MCF 10A (cell line): ENCODE measurements around the gene ASTN2. TPM values are rescaled to one million over a fixed set of nuclear protein-coding genes. Genes with fewer than 3 reads are reported as not detected.

Source experiments
- BruUV-seq: library from RNA; stranded (reverse); fragments of 400-500 nt; replicated peaks from 2 replicates; lab custom pipeline; 2021; lab: Mats Ljungman, UMichigan
- CTCF ChIA-PET: fragments of 300-600 bp; sonication (Branson Sonifier 250); formaldehyde crosslinking; extraction: SDS; loops from one replicate; lab custom pipeline; 2021; ENCODE audit warnings: antibody characterized with exemption, inconsistent platforms; lab: Yijun Ruan, JAX
- POLR2A ChIA-PET: fragments of 300-600, 350-650 bp; sonication (Branson Sonifier 250); formaldehyde crosslinking; extraction: SDS; loops from one replicate; lab custom pipeline; 2020; ENCODE audit warnings: antibody characterized with exemption, inconsistent platforms; lab: Yijun Ruan, JAX
- DNase-seq: peaks from one replicate; pipeline ENCODE4 v3.0.0-alpha.2; 2018; ENCODE audit not compliant: unreplicated experiment
- H3K27ac Mint-ChIP-seq: one replicate; pipeline ENCODE4 v1.8.0; 2022; ENCODE audit warnings: mild to moderate bottlenecking, low read depth, mixed read lengths; ENCODE audit not compliant: unreplicated experiment
- H3K27me3 Mint-ChIP-seq: one replicate; pipeline ENCODE4 v1.8.0; 2022; ENCODE audit warnings: mixed read lengths; ENCODE audit not compliant: insufficient read depth, unreplicated experiment
- H3K36me3 Mint-ChIP-seq: one replicate; pipeline ENCODE4 v1.8.0; 2022; ENCODE audit warnings: mild to moderate bottlenecking, moderate library complexity, mixed read lengths; ENCODE audit not compliant: insufficient read depth, unreplicated experiment
- H3K4me1 Mint-ChIP-seq: one replicate; pipeline ENCODE4 v1.8.0; 2022; ENCODE audit warnings: mixed read lengths; ENCODE audit not compliant: insufficient read depth, unreplicated experiment
- H3K4me3 Mint-ChIP-seq: one replicate; pipeline ENCODE4 v1.8.0; 2022; ENCODE audit warnings: mild to moderate bottlenecking, moderate library complexity, mixed read lengths; ENCODE audit not compliant: unreplicated experiment
- H3K9me3 Mint-ChIP-seq: one replicate; pipeline ENCODE4 v1.8.0; 2022; ENCODE audit warnings: mixed read lengths; ENCODE audit not compliant: unreplicated experiment
- CTCF ChIP-seq: fragments of 200-600 bp; IDR thresholded peaks from one replicate; pipeline ENCODE4 v1.8.0; 2022; ENCODE audit warnings: antibody characterized with exemption, mild to moderate bottlenecking; ENCODE audit not compliant: unreplicated experiment
- intact Hi-C: fragments of 100-400 bp; cut with micrococcal nuclease; formaldehyde crosslinking; loops from 2 replicates; pipeline ENCODE4 v1.14.1; 2022
- total RNA-seq: library from RNA; stranded (reverse); gene quantifications from 2 replicates; pipeline ENCODE4 v1.2.3, GENCODE V29; 2022

Gene ASTN2
- total RNA-seq, 1 experiment from 2014 or later = 1.8 TPM

- Mint-ChIP-seq H3K27ac (no peak overlapping the region), H3K36me3 (no peaks in the 10 kb centered on the region), H3K9me3 (peaks cover 4% of the 10 kb centered on the region), H3K27me3 (no peaks in the 10 kb centered on the region), H3K4me3 (no peak overlapping the region), H3K4me1 (no peaks in the 10 kb centered on the region)
- no peak for DNase-seq
- CTCF ChIA-PET = interaction anchor here (0.8 kb wide), 1 partner anchor 64 kb away, joined by 4 read pairs; no protein-coding TSS in a partner anchor
- no peak for TF ChIP-seq CTCF
- intact Hi-C loops = no loop called here
- POLR2A ChIA-PET = no interaction called here
- BruUV-seq = no TSS peak
Observed at GRCh38 chr9:117451311-117451710, 36.5 kb upstream of the ASTN2 start.

- Mint-ChIP-seq H3K4me3 (no peak overlapping the region), H3K36me3 (no peaks in the 10 kb centered on the region), H3K27me3 (no peaks in the 10 kb centered on the region), H3K27ac (no peak overlapping the region), H3K4me1 (no peaks in the 10 kb centered on the region), H3K9me3 (peaks cover 11% of the 10 kb centered on the region)
- intact Hi-C loops = no loop called here
- POLR2A ChIA-PET = no interaction called here
- peak; percentile 7 for DNase-seq
- BruUV-seq = no TSS peak
- no peak for TF ChIP-seq CTCF
- CTCF ChIA-PET = no interaction called here
Observed at GRCh38 chr9:117448066-117448465, 33.2 kb upstream of the ASTN2 start.

GRCh38 chr9:117445631-117446030 lies 30.8 kb upstream of the ASTN2 start:
- CTCF ChIA-PET = interaction anchor here (1.4 kb wide), 1 partner anchor 40 kb away, joined by 4 read pairs; no protein-coding TSS in a partner anchor
- no peak for DNase-seq

GRCh38 chr9:117444501-117444900 lies 29.6 kb upstream of the ASTN2 start:
- H3K4me3 Mint-ChIP-seq = no peak overlapping the region
- H3K9me3 Mint-ChIP-seq = peaks cover 20% of the 10 kb centered on the region
- H3K27ac Mint-ChIP-seq = no peak overlapping the region
- DNase-seq = no peak
- POLR2A ChIA-PET = interaction anchor here (0.7 kb wide), 1 partner anchor 8 kb away, joined by 3 read pairs; no protein-coding TSS in a partner anchor
- no peaks in the 10 kb centered on the region for H3K36me3 Mint-ChIP-seq
- H3K4me1 Mint-ChIP-seq = no peaks in the 10 kb centered on the region
- no peak for TF ChIP-seq CTCF
- BruUV-seq = no TSS peak
- intact Hi-C loops = no loop called here
- CTCF ChIA-PET = interaction anchor here (0.5 to 0.9 kb wide), 2 partner anchors 16 to 42 kb away, joined by 3 to 4 read pairs; no protein-coding TSS in a partner anchor
- no peaks in the 10 kb centered on the region for H3K27me3 Mint-ChIP-seq

More at GRCh38 chr9:117445631-117446030, 30.8 kb upstream of the ASTN2 start:
- intact Hi-C loops = no loop called here
- peaks cover 20% of the 10 kb centered on the region for H3K9me3 Mint-ChIP-seq
- no peaks in the 10 kb centered on the region for H3K4me1 Mint-ChIP-seq
- POLR2A ChIA-PET = no interaction called here
- BruUV-seq = no TSS peak
- no peaks in the 10 kb centered on the region for H3K27me3 Mint-ChIP-seq
- no peak for TF ChIP-seq CTCF
- no peaks in the 10 kb centered on the region for H3K36me3 Mint-ChIP-seq
- no peak overlapping the region for H3K4me3 Mint-ChIP-seq
- no peak overlapping the region for H3K27ac Mint-ChIP-seq
